Stimulated activated CD8-positive, alpha-beta memory T cell treated with anti-CD3 and anti-CD28 coated beads, Interleukin-2, amount 100 ng/mL, for 1 hour (primary cell): ENCODE data around the gene ZNF799.
"Not testable (repeated sequence)": the region's sequence is repeated elsewhere in the genome, so short reads cannot be mapped to it uniquely, and the experiment has no call there.

Experiments used
- DNase-seq, 2 donors: peaks; one replicate each; pipeline ENCODE4 v3.0.0-alpha.2; 2020; ENCODE audit warnings: low read depth in 2 of 2

ZNF799 gene

GRCh38 chr19:12364391-12365235 is 36.5 kb downstream of the ZNF799 start:
- no peak for DNase-seq

GRCh38 chr19:12362236-12362635 is 38.8 kb downstream of the ZNF799 start:
- not testable (repeated sequence) for DNase-seq

DNA sequence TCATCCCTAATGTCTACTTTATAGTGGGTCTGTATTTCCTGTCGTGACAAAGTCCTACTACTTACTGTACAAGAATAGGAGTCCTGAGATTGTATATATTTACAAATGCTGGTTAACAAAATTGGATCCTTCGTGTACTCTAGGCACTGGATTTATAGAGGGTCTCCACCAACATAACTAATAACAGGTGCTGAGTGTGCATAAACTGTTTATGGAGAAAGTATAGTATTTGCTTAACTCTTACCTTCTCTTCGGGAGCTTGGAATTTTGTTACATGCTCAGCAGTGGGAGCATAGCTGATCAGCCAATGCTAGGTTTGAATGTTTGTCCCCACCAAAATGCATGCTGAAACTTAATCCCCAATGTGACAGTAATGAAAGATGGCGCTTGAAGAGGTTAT is 47.7 kb downstream of the ZNF799 start:
- no peak for DNase-seq

DNA sequence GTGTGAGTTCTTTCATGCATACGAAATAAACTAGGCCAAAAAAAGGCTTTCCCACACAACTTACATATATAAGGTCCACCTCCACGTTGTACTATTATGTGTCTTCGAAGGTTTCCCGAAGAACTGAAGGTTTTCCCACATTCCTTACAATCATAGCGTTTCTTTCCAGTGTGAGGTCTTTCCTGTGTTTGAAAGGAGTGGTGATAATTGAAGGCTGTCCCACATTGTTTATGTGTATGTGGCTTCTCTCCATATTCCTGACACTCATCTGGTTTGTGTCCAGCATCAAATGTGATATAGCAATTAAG is 50.2 kb downstream of the ZNF799 start:
- no peak for DNase-seq

DNA sequence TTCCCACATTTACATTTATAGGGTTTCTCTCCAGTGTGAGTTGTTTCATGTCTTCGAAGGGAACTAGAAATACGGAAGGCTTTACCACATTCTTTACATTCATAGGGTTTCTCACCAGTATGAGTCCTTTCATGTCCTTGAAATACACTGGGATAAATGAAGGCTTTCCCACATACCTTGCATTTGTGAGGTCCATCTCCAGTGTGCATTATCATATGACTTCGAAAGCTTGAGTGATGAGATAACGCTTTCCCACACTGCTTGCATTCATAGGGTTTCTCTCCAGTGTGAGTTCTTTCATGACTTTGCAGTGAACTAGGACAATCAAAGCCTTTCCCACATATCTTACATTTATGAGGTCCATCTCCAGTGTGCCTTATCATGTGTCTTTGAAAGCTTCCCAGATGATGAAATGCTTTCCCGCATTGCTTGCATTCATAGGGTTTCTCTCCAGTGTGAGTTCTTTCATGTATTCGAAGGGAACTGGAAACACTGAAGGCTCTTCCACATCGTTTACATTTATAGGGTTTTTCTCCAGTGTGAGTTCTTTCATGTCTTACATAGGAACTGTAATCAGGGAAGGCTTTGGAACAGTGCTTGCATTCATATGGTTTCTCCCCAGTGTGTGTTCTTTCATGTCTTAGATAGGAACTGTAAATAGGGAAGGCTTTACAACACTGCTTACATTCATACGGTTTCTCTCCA is 50.7 kb downstream of the ZNF799 start:
- DNase-seq = no peak

DNA sequence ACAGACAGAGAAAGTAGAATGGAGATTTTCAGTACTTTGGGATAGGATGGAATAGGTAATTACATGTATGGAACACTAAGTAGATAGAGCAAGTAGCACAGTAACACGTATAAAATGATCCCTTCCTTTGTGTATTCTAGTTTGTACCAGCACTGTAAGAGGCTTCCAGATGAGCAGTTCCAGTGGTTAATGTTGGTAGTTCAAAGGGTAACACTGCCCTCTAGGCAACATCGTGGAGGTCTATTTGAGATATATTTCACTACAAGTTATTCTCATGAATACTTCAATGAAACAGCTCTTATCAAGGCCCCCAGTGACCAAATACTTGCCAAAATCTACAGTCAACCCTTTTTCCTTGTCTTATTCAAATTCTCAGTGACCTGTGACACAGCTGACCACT is 54.2 kb downstream of the ZNF799 start:
- DNase-seq = no peak

DNA sequence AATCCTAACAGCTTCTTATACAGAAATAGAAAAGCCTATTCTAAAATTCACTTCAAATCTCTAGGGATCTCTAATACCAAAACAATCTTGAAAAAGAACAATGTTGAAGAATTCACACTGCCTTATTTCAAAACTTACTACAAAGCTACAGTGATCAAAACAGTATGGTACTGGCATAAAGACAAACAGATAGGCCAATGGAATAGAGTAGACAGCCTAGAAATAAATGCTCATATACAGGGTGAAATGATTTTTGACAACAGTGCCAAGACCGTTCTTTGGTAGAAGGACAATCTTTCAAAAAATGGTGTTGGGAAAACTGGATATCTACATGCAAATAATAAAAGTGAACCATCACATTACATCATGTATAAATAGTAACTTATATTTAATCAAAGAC is 55.9 kb downstream of the ZNF799 start:
- no peak for DNase-seq
